Astrocyte (in vitro differentiated cells and primary cell): Measurements from ENCODE around the gene GSG1L. TPM values are rescaled to one million over a fixed set of nuclear protein-coding genes. Genes with fewer than 3 reads are reported as not detected.

Source experiments
- DNase-seq: peaks from one replicate; pipeline ENCODE4 v3.0.0-alpha.2; 2010; ENCODE audit warnings: low read depth
- FAIRE-seq: peaks from 2 replicates; lab custom pipeline; 2011; peaks lifted over from hg19 to GRCh38; lab: Jason Lieb, UNC
- H2AFZ ChIP-seq: 2 replicates; pipeline ENCODE4 v1.6.0; 2012; ENCODE audit warnings: low read depth, low read length, inconsistent platforms
- H3K27ac ChIP-seq: 2 replicates; pipeline ENCODE4 v1.5.1; 2011; ENCODE audit warnings: low read depth, low read length, inconsistent platforms
- H3K27me3 ChIP-seq: 2 replicates; pipeline ENCODE4 v1.6.0; 2011; ENCODE audit warnings: low read length, inconsistent platforms; ENCODE audit not compliant: insufficient read depth
- H3K36me3 ChIP-seq: 2 replicates; pipeline ENCODE4 v1.5.1; 2011; ENCODE audit warnings: low read length, inconsistent platforms; ENCODE audit not compliant: insufficient read depth
- H3K4me1 ChIP-seq: 2 replicates; pipeline ENCODE4 v1.5.1; 2011; ENCODE audit warnings: low read length, inconsistent platforms; ENCODE audit not compliant: insufficient read depth
- H3K4me2 ChIP-seq: 2 replicates; pipeline ENCODE4 v1.6.0; 2012; ENCODE audit warnings: low read length, inconsistent platforms
- H3K4me3 ChIP-seq: 2 replicates; pipeline ENCODE4 v1.5.1; 2011; ENCODE audit warnings: low read depth, mild to moderate bottlenecking, low read length, inconsistent platforms; ENCODE audit not compliant: insufficient read depth
- H3K79me2 ChIP-seq: 2 replicates; pipeline ENCODE4 v1.6.0; 2012; ENCODE audit warnings: mild to moderate bottlenecking, low read length, inconsistent platforms; ENCODE audit not compliant: insufficient read depth
- H3K9ac ChIP-seq: 2 replicates; pipeline ENCODE4 v1.6.0; 2012; ENCODE audit warnings: mild to moderate bottlenecking, low read length, inconsistent platforms
- H3K9me3 ChIP-seq: 2 replicates; pipeline ENCODE4 v1.5.1; 2012; ENCODE audit warnings: low read depth, mild to moderate bottlenecking, low read length, inconsistent platforms; ENCODE audit not compliant: insufficient read depth
- H4K20me1 ChIP-seq: 2 replicates; pipeline ENCODE4 v1.6.0; 2012; ENCODE audit warnings: low read length, inconsistent platforms; ENCODE audit not compliant: insufficient read depth
- H3K27ac Mint-ChIP-seq: one replicate; pipeline ENCODE4 v1.8.0; 2021; ENCODE audit warnings: mild to moderate bottlenecking, mixed read lengths; ENCODE audit not compliant: unreplicated experiment
- H3K27me3 Mint-ChIP-seq: one replicate; pipeline ENCODE4 v1.8.0; 2021; ENCODE audit warnings: low read depth, mixed read lengths; ENCODE audit not compliant: unreplicated experiment
- H3K36me3 Mint-ChIP-seq: one replicate; pipeline ENCODE4 v1.8.0; 2021; ENCODE audit warnings: low read depth, mixed read lengths; ENCODE audit not compliant: unreplicated experiment
- H3K4me1 Mint-ChIP-seq: one replicate; pipeline ENCODE4 v1.8.0; 2021; ENCODE audit warnings: low read depth, mixed read lengths; ENCODE audit not compliant: unreplicated experiment
- H3K4me3 Mint-ChIP-seq: one replicate; pipeline ENCODE4 v1.8.0; 2021; ENCODE audit warnings: mild to moderate bottlenecking, moderate library complexity, mixed read lengths; ENCODE audit not compliant: unreplicated experiment
- H3K9me3 Mint-ChIP-seq: one replicate; pipeline ENCODE4 v1.8.0; 2021; ENCODE audit warnings: mild to moderate bottlenecking, mixed read lengths; ENCODE audit not compliant: unreplicated experiment
- EZH2 ChIP-seq: IDR thresholded peaks from 2 replicates; pipeline ENCODE4 v1.6.1; 2012; ENCODE audit warnings: mild to moderate bottlenecking, low read length, inconsistent platforms; ENCODE audit not compliant: insufficient read depth
- total RNA-seq: library from RNA; stranded (reverse); gene quantifications from 2 replicates; pipeline ENCODE4 v1.2.1, GENCODE V29; 2021
- TF ChIP-seq, protein P1 (sequence below): IDR thresholded peaks from 2 replicates; pipeline ENCODE4 v1.5.1; 2011; ENCODE audit warnings: low read depth, mild to moderate bottlenecking, inconsistent platforms, low read length, moderate library complexity; ENCODE audit not compliant: insufficient read depth

Gene GSG1L
- total RNA-seq, 1 donor from 2014 or later, result not detected

DNA sequence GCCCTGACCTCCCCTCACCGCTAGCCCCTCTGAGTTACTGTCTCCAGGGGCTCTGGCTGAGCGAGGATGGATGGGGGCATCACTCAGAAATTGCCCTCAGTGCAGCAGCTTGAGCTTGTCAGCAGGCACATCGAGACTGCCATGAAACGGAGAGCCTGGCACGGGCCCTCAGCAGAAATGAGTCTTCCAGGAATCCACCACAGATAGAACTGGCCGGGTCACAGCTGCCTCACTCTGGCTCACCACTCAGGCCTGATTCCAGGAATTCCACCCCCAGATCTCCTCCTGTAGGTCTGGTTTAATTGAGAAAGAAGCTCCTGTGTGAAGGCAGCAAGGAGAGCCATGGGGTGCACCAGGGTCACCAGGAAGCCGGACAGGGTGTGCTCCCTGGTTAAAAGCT lies 85.5 kb downstream of the GSG1L start:
- Mint-ChIP-seq H3K4me3 (no peak overlapping the region), H3K27ac (no peak overlapping the region), H3K36me3 (no peaks in the 10 kb centered on the region), H3K9me3 (peaks cover 9% of the 10 kb centered on the region), H3K27me3 (peaks cover 57% of the 10 kb centered on the region), H3K4me1 (no peaks in the 10 kb centered on the region)
- Histone ChIP-seq H3K27me3 (peaks cover 4% of the 10 kb centered on the region), H3K79me2 (no peaks in the 10 kb centered on the region), H3K4me3 (no peak overlapping the region), H3K36me3 (no peaks in the 10 kb centered on the region), H3K9ac (no peak overlapping the region), H2AFZ (no peak overlapping the region), H3K27ac (no peak overlapping the region), H3K4me1 (no peaks in the 10 kb centered on the region), H4K20me1 (no peaks in the 10 kb centered on the region), H3K4me2 (no peak overlapping the region), H3K9me3 (no peaks in the 10 kb centered on the region)
- TF ChIP-seq EZH2, result no peak
- TF ChIP-seq, protein P1, sequence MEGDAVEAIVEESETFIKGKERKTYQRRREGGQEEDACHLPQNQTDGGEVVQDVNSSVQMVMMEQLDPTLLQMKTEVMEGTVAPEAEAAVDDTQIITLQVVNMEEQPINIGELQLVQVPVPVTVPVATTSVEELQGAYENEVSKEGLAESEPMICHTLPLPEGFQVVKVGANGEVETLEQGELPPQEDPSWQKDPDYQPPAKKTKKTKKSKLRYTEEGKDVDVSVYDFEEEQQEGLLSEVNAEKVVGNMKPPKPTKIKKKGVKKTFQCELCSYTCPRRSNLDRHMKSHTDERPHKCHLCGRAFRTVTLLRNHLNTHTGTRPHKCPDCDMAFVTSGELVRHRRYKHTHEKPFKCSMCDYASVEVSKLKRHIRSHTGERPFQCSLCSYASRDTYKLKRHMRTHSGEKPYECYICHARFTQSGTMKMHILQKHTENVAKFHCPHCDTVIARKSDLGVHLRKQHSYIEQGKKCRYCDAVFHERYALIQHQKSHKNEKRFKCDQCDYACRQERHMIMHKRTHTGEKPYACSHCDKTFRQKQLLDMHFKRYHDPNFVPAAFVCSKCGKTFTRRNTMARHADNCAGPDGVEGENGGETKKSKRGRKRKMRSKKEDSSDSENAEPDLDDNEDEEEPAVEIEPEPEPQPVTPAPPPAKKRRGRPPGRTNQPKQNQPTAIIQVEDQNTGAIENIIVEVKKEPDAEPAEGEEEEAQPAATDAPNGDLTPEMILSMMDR, result no peak
- DNase-seq, result peak; percentile 53
- FAIRE-seq, result no peak

DNA sequence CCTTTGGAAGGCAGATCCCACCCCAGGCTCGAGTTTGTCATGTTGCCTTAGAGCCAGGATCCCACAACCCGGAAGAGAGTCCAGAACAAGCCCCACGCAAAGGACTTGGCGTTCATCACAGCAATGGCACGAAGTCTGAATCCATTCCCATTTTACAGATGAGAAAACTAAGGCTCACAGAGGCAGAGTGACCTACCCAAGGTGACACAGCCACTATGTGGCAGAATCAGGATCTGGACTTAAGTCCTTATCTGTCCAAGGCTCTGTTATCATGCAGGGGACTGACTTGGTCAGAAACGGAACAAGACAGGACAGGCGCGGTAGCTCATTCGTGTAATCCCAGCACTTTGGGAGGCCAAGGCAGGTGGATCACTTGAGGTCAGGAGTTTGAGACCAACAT lies 86.5 kb downstream of the GSG1L start:
- Histone ChIP-seq H4K20me1 (no peaks in the 10 kb centered on the region), H3K27ac (no peak overlapping the region), H3K9me3 (no peaks in the 10 kb centered on the region), H2AFZ (no peak overlapping the region), H3K9ac (no peak overlapping the region), H3K4me2 (no peak overlapping the region), H3K4me3 (no peak overlapping the region), H3K36me3 (no peaks in the 10 kb centered on the region), H3K4me1 (no peaks in the 10 kb centered on the region), H3K79me2 (no peaks in the 10 kb centered on the region), H3K27me3 (peaks cover 6% of the 10 kb centered on the region)
- H3K27ac Mint-ChIP-seq, result no peak overlapping the region
- no peak for DNase-seq
- FAIRE-seq, result no peak
- no peak overlapping the region for H3K4me3 Mint-ChIP-seq
- TF ChIP-seq, protein P1, result no peak
- no peaks in the 10 kb centered on the region for H3K36me3 Mint-ChIP-seq
- H3K9me3 Mint-ChIP-seq, result peaks cover 4% of the 10 kb centered on the region
- peaks cover 61% of the 10 kb centered on the region for H3K27me3 Mint-ChIP-seq
- no peaks in the 10 kb centered on the region for H3K4me1 Mint-ChIP-seq

DNA sequence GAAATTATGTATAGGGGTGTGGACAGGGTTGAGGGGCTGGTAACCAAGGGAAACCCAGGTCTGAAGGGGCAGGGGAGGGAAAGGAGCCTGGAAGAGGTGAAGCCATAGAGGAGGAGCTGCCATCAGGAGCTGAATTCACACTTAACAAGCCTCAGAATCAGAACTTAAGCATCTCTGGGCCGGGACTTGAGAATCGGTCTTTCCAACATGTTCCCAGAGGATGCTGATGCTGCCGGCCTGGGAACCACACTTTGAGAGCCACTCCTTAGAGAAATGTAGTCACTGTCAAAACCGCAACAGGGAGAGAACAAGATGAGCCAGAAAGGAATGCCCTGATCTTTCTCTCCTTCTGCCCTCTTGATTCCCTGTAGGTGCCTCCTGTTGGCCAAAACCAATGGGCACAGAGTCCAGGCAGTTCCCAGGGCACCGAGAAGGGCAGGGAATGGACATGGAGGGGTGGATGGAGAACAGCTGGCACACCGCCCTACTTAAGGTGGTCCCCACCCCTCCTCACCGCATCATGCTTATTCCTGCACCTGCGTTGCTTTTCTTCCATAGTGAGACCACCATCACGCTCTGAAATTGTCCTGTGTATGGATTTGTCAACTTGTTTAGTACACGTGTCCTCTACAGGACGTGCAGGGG lies 88.5 kb downstream of the GSG1L start:
- Histone ChIP-seq H3K27me3 (peaks cover 8% of the 10 kb centered on the region), H3K4me2 (no peak overlapping the region), H3K36me3 (no peaks in the 10 kb centered on the region), H3K9me3 (no peaks in the 10 kb centered on the region), H4K20me1 (no peaks in the 10 kb centered on the region), H3K27ac (no peak overlapping the region), H3K79me2 (no peaks in the 10 kb centered on the region), H3K9ac (no peak overlapping the region), H3K4me1 (no peaks in the 10 kb centered on the region), H3K4me3 (no peak overlapping the region), H2AFZ (no peak overlapping the region)
- Mint-ChIP-seq H3K27ac (no peak overlapping the region), H3K36me3 (no peaks in the 10 kb centered on the region), H3K4me3 (no peak overlapping the region), H3K4me1 (no peaks in the 10 kb centered on the region), H3K27me3 (peaks cover 50% of the 10 kb centered on the region), H3K9me3 (peaks cover 4% of the 10 kb centered on the region)
- no peak for DNase-seq
- no peak for FAIRE-seq
- TF ChIP-seq, protein P1, result no peak
- TF ChIP-seq EZH2, result no peak
